Bladder microvascular endothelial cell (primary cell): ENCODE results near the gene HNRNPU. TPM values are rescaled to one million over a fixed set of nuclear protein-coding genes. Genes with fewer than 3 reads are reported as not detected.

ENCODE experiments used
- total RNA-seq: library from RNA; depleted of rRNA; stranded (reverse); fragments of >200 nt; gene quantifications from 2 replicates; pipeline ENCODE4 v1.2.3, GENCODE V29; 2014

Gene HNRNPU
- total RNA-seq, result 277 and 424 TPM in 2 replicates

GRCh38 chr1:244864253-244865027 lies at the start of gene HNRNPU:
HNRNPU (minus strand) TSS chr1:244864543; CDS start chr1:244864307, 236 bp downstream.

GRCh38 chr1:244835276-244836134 lies 28.8 kb downstream of the HNRNPU start, which contains the start of gene COX20:
COX20 (plus strand) TSS chr1:244835658; CDS start chr1:244835715, 57 bp downstream.

Other genes with a start within 250 kb of the HNRNPU start
- gene DESI2, start 211.4 kb downstream of the HNRNPU start, total RNA-seq, result 36.3 and 51.0 TPM in 2 replicates
- 9.6 and 9.9 TPM in 2 replicates for gene COX20, start 28.9 kb downstream of the HNRNPU start, total RNA-seq